CD4-positive, alpha-beta T cell treated with Interleukin-21 for 1 hour (primary cell): ENCODE results near the gene ABCC3.
A peak's percentile ranks its signal among the peaks of the same experiment; 100 is the strongest.

Experiments
- DNase-seq: peaks from one replicate; pipeline ENCODE4 v3.0.0-alpha.2; 2020

Gene ABCC3

GRCh38 chr17:50608700-50609379 lies 25.8 kb upstream of the ABCC3 start:
- no peak for DNase-seq

- no peak for DNase-seq
Measured at GRCh38 chr17:50609380-50610074, 25.2 kb upstream of the ABCC3 start.

- DNase-seq = no peak
Measured at GRCh38 chr17:50611634-50612033, 23.0 kb upstream of the ABCC3 start.

- no peak for DNase-seq
Measured at GRCh38 chr17:50612281-50612680, 22.4 kb upstream of the ABCC3 start.

GRCh38 chr17:50613007-50613992 lies 21.4 kb upstream of the ABCC3 start:
- no peak for DNase-seq

GRCh38 chr17:50614471-50615051 lies 20.1 kb upstream of the ABCC3 start:
- no peak for DNase-seq

- no peak for DNase-seq
Measured at GRCh38 chr17:50615828-50616227, 18.9 kb upstream of the ABCC3 start.

GRCh38 chr17:50618300-50618699 lies 16.4 kb upstream of the ABCC3 start:
- no peak for DNase-seq

- DNase-seq = no peak
Measured at GRCh38 chr17:50618941-50619340, 15.7 kb upstream of the ABCC3 start.

- DNase-seq = no peak
Measured at GRCh38 chr17:50619489-50619888, 15.2 kb upstream of the ABCC3 start.

GRCh38 chr17:50620237-50620636 lies 14.4 kb upstream of the ABCC3 start:
- no peak for DNase-seq

GRCh38 chr17:50620858-50621257 lies 13.8 kb upstream of the ABCC3 start:
- no peak for DNase-seq

- DNase-seq = no peak
Measured at GRCh38 chr17:50621574-50622031, 13.1 kb upstream of the ABCC3 start.

- no peak for DNase-seq
Measured at GRCh38 chr17:50624321-50624934, 10.3 kb upstream of the ABCC3 start.

- no peak for DNase-seq
Measured at GRCh38 chr17:50625032-50625871, 9.4 kb upstream of the ABCC3 start.

- DNase-seq = peak; percentile 58
Measured at GRCh38 chr17:50626037-50626574, 8.6 kb upstream of the ABCC3 start.

GRCh38 chr17:50627036-50627781 lies 7.5 kb upstream of the ABCC3 start:
- no peak for DNase-seq

- DNase-seq = no peak
Measured at GRCh38 chr17:50627782-50628601, 6.7 kb upstream of the ABCC3 start.

- no peak for DNase-seq
Measured at GRCh38 chr17:50629902-50630301, 4.8 kb upstream of the ABCC3 start.
